Ascending aorta (tissue), 2 donors: Measurements from ENCODE around the gene L3MBTL3. TPM values are rescaled to one million over a fixed set of nuclear protein-coding genes. Genes with fewer than 3 reads are reported as not detected.

ENCODE experiments used
- DNase-seq, 2 donors: peaks; one replicate each; pipeline ENCODE4 v3.0.0-alpha.2; 2019; ENCODE audit warnings: low spot score in 2 of 2
- H3K27ac ChIP-seq, 2 donors: fragments of 200-600 bp; sonication (generic); one replicate each; pipeline ENCODE4 v1.5.1; 2016 to 2017; ENCODE audit warnings: mild to moderate bottlenecking in 1 of 2
- H3K27me3 ChIP-seq: fragments of 200-600 bp; sonication (generic); one replicate; pipeline ENCODE4 v1.5.1; 2017
- H3K36me3 ChIP-seq, 2 donors: fragments of 200-600 bp; sonication (generic); one replicate each; pipeline ENCODE4 v1.5.1; 2016
- H3K4me1 ChIP-seq, 2 donors: fragments of 200-600 bp; sonication (generic); one replicate each; pipeline ENCODE4 v1.5.1; 2016 to 2017; ENCODE audit warnings: mild to moderate bottlenecking in 1 of 2
- H3K4me3 ChIP-seq, 2 donors: fragments of 200-600 bp; sonication (generic); one replicate each; pipeline ENCODE4 v1.5.1; 2016 to 2017; ENCODE audit warnings: mild to moderate bottlenecking in 1 of 2
- H3K9me3 ChIP-seq, 2 donors: fragments of 200-600 bp; sonication (generic); one replicate each; pipeline ENCODE4 v1.5.1; 2016
- CTCF ChIP-seq, 3 experiments: fragments of 200-600 bp in 2 of 3; fragments of 450-650 bp in 1 of 3; sonication (generic) in 2 of 3; IDR thresholded peaks; one replicate each; pipeline ENCODE4 v1.5.1; 2016 to 2019; ENCODE audit warnings: antibody characterized with exemption in 3 of 3, mild to moderate bottlenecking in 1 of 3, moderate library complexity in 1 of 3
- intact Hi-C: fragments of 100-400 bp; cut with DNase I; formaldehyde crosslinking; loops from one replicate; pipeline ENCODE4 v1.15.1; 2023
- total RNA-seq: library from RNA; depleted of rRNA; stranded (reverse); fragments of >200 nt; gene quantifications from one replicate; pipeline ENCODE4 v1.1.0, GENCODE V29; 2016

Gene L3MBTL3
- total RNA-seq, 1 donor from 2014 or later, result 2.0 TPM

GRCh38 chr6:130075879-130076460 lies 57.6 kb downstream of the L3MBTL3 start:
- intact Hi-C loops, result no loop called here
- no peaks in the 10 kb centered on the region for H3K27me3 ChIP-seq
- DNase-seq, result no peak
- H3K9me3 ChIP-seq, result no peaks in the 10 kb centered on the region
- H3K4me1 ChIP-seq, result no peaks in the 10 kb centered on the region
- peaks cover 3 to 8% of the 10 kb centered on the region in 2 donors for H3K36me3 ChIP-seq
- no peak overlapping the region for H3K4me3 ChIP-seq
- no peak overlapping the region for H3K27ac ChIP-seq
- no peak for TF ChIP-seq CTCF (IDR thresholded peaks at IDR 0.05)

DNA sequence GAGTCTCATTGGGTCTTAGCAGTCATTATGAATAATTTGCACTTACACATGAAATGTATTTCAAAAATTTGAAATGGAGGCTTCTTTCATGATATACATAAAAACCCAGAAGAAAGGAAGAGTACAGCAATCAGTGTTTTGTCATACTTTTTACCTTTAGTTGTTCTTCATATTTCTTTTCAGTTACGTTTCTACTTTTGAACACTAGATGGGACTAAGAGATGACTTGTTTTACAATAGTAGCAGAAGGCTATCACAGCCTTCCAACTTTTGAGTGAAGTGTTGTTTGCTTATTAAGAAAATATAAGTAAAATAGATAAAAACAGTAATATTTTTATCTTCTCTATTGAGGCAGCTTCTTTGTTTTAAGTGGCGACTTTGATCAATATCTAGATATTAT lies 58.1 kb downstream of the L3MBTL3 start:
- H3K4me1 ChIP-seq, result no peaks in the 10 kb centered on the region
- H3K4me3 ChIP-seq, result no peak overlapping the region
- DNase-seq, result no peak
- H3K36me3 ChIP-seq, result peaks cover 3 to 8% of the 10 kb centered on the region in 2 donors
- intact Hi-C loops, result no loop called here
- no peaks in the 10 kb centered on the region for H3K9me3 ChIP-seq
- H3K27ac ChIP-seq, result no peak overlapping the region
- TF ChIP-seq CTCF (IDR thresholded peaks at IDR 0.05), result no peak
- no peaks in the 10 kb centered on the region for H3K27me3 ChIP-seq

DNA sequence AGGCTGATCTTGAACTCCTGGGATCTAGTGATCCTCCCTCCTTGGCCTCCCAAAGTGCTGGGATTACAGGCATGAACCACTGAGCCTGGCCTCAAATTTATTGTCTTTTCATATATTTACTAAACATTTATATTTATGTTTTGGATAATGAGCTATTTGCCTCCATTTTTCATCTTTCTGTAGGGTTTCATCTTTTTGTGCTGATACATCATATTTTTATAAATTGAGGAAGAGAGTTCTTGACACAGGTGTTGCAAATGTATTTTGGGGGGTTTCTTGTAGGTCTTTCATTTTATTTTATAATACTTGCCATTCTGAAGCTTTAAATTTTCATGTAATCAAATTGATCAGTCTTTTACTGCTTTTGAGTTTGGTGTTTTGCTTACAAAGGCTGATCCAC lies 72.4 kb downstream of the L3MBTL3 start:
- intact Hi-C loops, result no loop called here
- Histone ChIP-seq H3K36me3 (peaks cover 6 to 14% of the 10 kb centered on the region in 2 donors), H3K9me3 (no peaks in the 10 kb centered on the region), H3K4me3 (no peak overlapping the region), H3K27ac (no peak overlapping the region), H3K4me1 (no peaks in the 10 kb centered on the region), H3K27me3 (no peaks in the 10 kb centered on the region)
- no peak for DNase-seq
- TF ChIP-seq CTCF (IDR thresholded peaks at IDR 0.05), result no peak

DNA sequence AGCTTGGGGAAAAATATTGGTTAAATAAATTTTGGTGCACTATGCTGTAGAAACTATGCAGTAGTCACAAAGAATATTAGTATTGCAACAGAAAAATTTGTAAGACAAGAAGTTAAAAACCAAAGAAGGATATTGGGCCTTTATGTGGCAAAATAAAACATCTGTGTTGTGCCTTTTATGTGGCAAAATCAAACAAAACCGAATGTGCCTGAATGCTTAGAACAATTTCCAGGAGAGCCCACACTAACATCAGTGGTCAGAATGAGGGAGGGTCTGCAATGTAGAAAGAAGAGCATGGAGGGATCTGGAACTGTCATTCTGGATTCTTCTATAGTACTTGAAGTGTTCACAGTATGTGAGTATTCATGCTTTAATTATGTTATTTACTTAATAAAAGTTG lies 75.2 kb downstream of the L3MBTL3 start:
- Histone ChIP-seq H3K4me3 (no peak overlapping the region), H3K27ac (no peak overlapping the region), H3K4me1 (no peaks in the 10 kb centered on the region), H3K9me3 (no peaks in the 10 kb centered on the region), H3K36me3 (peaks cover 6 to 20% of the 10 kb centered on the region in 2 donors), H3K27me3 (no peaks in the 10 kb centered on the region)
- intact Hi-C loops, result no loop called here
- no peak for DNase-seq
- TF ChIP-seq CTCF (IDR thresholded peaks at IDR 0.05), result no peak

DNA sequence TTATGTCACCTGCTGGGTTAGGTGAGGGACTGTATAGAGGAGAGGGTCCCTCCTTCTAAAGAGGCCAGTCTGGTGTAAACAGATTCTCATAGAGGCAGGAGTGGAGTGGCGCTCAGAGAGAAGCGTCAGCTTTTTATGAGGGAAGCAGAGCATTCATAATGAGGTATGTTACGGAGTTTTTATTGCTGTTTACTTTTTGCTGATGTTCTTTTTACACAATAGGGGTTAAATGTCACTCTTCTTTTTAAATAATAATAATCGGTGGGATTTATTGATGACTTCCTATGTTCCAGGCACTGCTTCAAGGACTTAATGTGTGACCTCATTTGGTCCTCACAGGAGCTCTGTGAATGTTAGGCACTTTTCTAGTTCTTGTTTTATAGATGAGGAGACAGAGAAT lies 79.9 kb downstream of the L3MBTL3 start:
- intact Hi-C loops, result no loop called here

More for the DNA sequence above, 79.9 kb downstream of the L3MBTL3 start:
- Histone ChIP-seq H3K4me1 (no peaks in the 10 kb centered on the region), H3K36me3 (peaks cover 6 to 26% of the 10 kb centered on the region in 2 donors), H3K9me3 (no peaks in the 10 kb centered on the region), H3K4me3 (no peak overlapping the region), H3K27ac (no peak overlapping the region), H3K27me3 (no peaks in the 10 kb centered on the region)
- no peak for TF ChIP-seq CTCF (IDR thresholded peaks at IDR 0.05)
- no peak for DNase-seq
